WTC11 (cell line): ENCODE measurements around the gene CCDC157. TPM values are rescaled to one million over a fixed set of nuclear protein-coding genes. Genes with fewer than 3 reads are reported as not detected.
A peak's percentile ranks its signal among the peaks of the same experiment; 100 is the strongest.

Experiments
- ATAC-seq: fragments of 200-7000 bp; cut with Tn5 transposase; 2 replicates; pipeline ENCODE4 v1.10.0; 2021; ENCODE audit warnings: mild to moderate bottlenecking, moderate library complexity
- CTCF ChIA-PET: fragments of 300-600 bp; sonication (Branson Sonifier 250); formaldehyde crosslinking; loops from one replicate; lab custom pipeline; 2021; ENCODE audit warnings: antibody characterized with exemption; lab: Charles Lee
- POLR2A ChIA-PET: fragments of 350-600 bp; sonication (Branson Sonifier 250); formaldehyde crosslinking; loops from one replicate; lab custom pipeline; 2021; ENCODE audit warnings: antibody characterized with exemption; lab: Charles Lee
- DNase-seq: peaks from one replicate; pipeline ENCODE4 v3.0.0; 2021; ENCODE audit warnings: low spot score
- H3K27ac Mint-ChIP-seq: 2 replicates; pipeline ENCODE4 v1.8.0; 2021; ENCODE audit warnings: mixed read lengths
- H3K27me3 Mint-ChIP-seq: 2 replicates; pipeline ENCODE4 v1.8.0; 2021; ENCODE audit warnings: low read depth, mild to moderate bottlenecking, moderate library complexity, mixed read lengths
- H3K36me3 Mint-ChIP-seq: 2 replicates; pipeline ENCODE4 v1.8.0; 2021; ENCODE audit warnings: mixed read lengths
- H3K4me1 Mint-ChIP-seq: 2 replicates; pipeline ENCODE4 v1.8.0; 2022; ENCODE audit warnings: mixed read lengths
- H3K4me3 Mint-ChIP-seq: 2 replicates; pipeline ENCODE4 v1.8.0; 2021; ENCODE audit warnings: mild to moderate bottlenecking, moderate library complexity, mixed read lengths
- H3K9me3 Mint-ChIP-seq: 2 replicates; pipeline ENCODE4 v1.8.0; 2021; ENCODE audit warnings: mixed read lengths
- CREM ChIP-seq: sonication (generic); formaldehyde crosslinking; IDR thresholded peaks from 2 replicates; pipeline ENCODE4 v1.8.1; 2022; ENCODE audit warnings: mild to moderate bottlenecking, missing genetic modification reagents, moderate library complexity
- E2F4 ChIP-seq: sonication (generic); formaldehyde crosslinking; IDR thresholded peaks from 2 replicates; pipeline ENCODE4 v1.8.1; 2022; ENCODE audit warnings: low read depth, mild to moderate bottlenecking, moderate library complexity, missing genetic modification reagents, borderline replicate concordance
- E2F5 ChIP-seq: sonication (generic); formaldehyde crosslinking; IDR thresholded peaks from 2 replicates; pipeline ENCODE4 v1.8.1; 2022; ENCODE audit warnings: mild to moderate bottlenecking, moderate library complexity, missing genetic modification reagents
- FOXK1 ChIP-seq: sonication (generic); formaldehyde crosslinking; IDR thresholded peaks from 2 replicates; pipeline ENCODE4 v1.8.0; 2022; ENCODE audit warnings: mild to moderate bottlenecking, moderate library complexity, missing genetic modification reagents
- FOXP1 ChIP-seq: sonication (generic); formaldehyde crosslinking; IDR thresholded peaks from 2 replicates; pipeline ENCODE4 v1.8.0; 2022; ENCODE audit warnings: missing genetic modification reagents, mild to moderate bottlenecking, moderate library complexity, borderline replicate concordance
- FOXP4 ChIP-seq: sonication (generic); formaldehyde crosslinking; IDR thresholded peaks from 2 replicates; pipeline ENCODE4 v1.8.0; 2022; ENCODE audit warnings: mild to moderate bottlenecking, missing genetic modification reagents
- IRF1 ChIP-seq: sonication (generic); formaldehyde crosslinking; IDR thresholded peaks from 2 replicates; pipeline ENCODE4 v1.8.0; 2023; ENCODE audit warnings: missing genetic modification reagents
- MXD4 ChIP-seq: fragments of 250-450 bp; sonication (Bioruptor Pico); IDR thresholded peaks from 2 replicates; pipeline ENCODE4 v1.8.0; 2021; ENCODE audit warnings: mild to moderate bottlenecking, moderate library complexity, borderline replicate concordance
- NFYB ChIP-seq: sonication (generic); formaldehyde crosslinking; conservative IDR thresholded peaks from 2 replicates; pipeline ENCODE4 v1.8.0; 2022; ENCODE audit warnings: low read depth, missing genetic modification reagents
- NR2C2 ChIP-seq: sonication (generic); formaldehyde crosslinking; IDR thresholded peaks from 2 replicates; pipeline ENCODE4 v1.8.0; 2022; ENCODE audit warnings: mild to moderate bottlenecking, missing genetic modification reagents
- SMAD3 ChIP-seq: sonication (generic); formaldehyde crosslinking; IDR thresholded peaks from 2 replicates; pipeline ENCODE4 v1.8.0; 2022; ENCODE audit warnings: missing genetic modification reagents, mild to moderate bottlenecking, borderline replicate concordance
- SP1 ChIP-seq: sonication (generic); formaldehyde crosslinking; conservative IDR thresholded peaks from 2 replicates; pipeline ENCODE4 v1.8.1; 2022; ENCODE audit warnings: missing genetic modification reagents
- TCF7 ChIP-seq: sonication (generic); formaldehyde crosslinking; IDR thresholded peaks from 2 replicates; pipeline ENCODE4 v1.8.0; 2022; ENCODE audit warnings: mild to moderate bottlenecking, low read depth, missing genetic modification reagents, moderate library complexity
- TP53 ChIP-seq: sonication (generic); formaldehyde crosslinking; IDR thresholded peaks from 2 replicates; pipeline ENCODE4 v1.8.1; 2023; ENCODE audit warnings: mild to moderate bottlenecking, missing genetic modification reagents
- USF2 ChIP-seq: sonication (generic); formaldehyde crosslinking; IDR thresholded peaks from 2 replicates; pipeline ENCODE4 v1.8.1; 2023; ENCODE audit warnings: mild to moderate bottlenecking, missing genetic modification reagents, moderate library complexity
- ZNF121 ChIP-seq: sonication (generic); formaldehyde crosslinking; IDR thresholded peaks from 2 replicates; pipeline ENCODE4 v1.8.0; 2023; ENCODE audit warnings: missing genetic modification reagents
- total RNA-seq: library from RNA; stranded (reverse); gene quantifications from 3 replicates; pipeline ENCODE4 v1.2.3, GENCODE V29; 2021
- TF ChIP-seq, protein P1 (sequence below): sonication (generic); formaldehyde crosslinking; conservative IDR thresholded peaks from 2 replicates; pipeline ENCODE4 v1.8.1; 2023; ENCODE audit warnings: mild to moderate bottlenecking, low read depth, missing genetic modification reagents, moderate library complexity
- TF ChIP-seq, protein P2 (sequence below): fragments of 250-450 bp; sonication (Bioruptor Pico); IDR thresholded peaks from 2 replicates; pipeline ENCODE4 v1.8.0; 2021; ENCODE audit warnings: mild to moderate bottlenecking

The CCDC157 gene
- total RNA-seq, 1 experiment from 2014 or later = 6.5 TPM

GRCh38 chr22:30325724-30326254, 31.0 kb upstream of the CCDC157 start:
- Mint-ChIP-seq H3K4me1 (peaks cover 28% of the 10 kb centered on the region), H3K27me3 (no peaks in the 10 kb centered on the region), H3K4me3 (peak overlapping the region; percentile 75), H3K9me3 (no peaks in the 10 kb centered on the region), H3K27ac (no peak overlapping the region), H3K36me3 (0 out of 2 replicates have a peak, but pooled peaks cover 2% of the 10 kb centered on the region)
- ATAC-seq (no peak), DNase-seq (no peak)
- CTCF ChIA-PET = interaction anchor here (0.6 to 7.8 kb wide), 4 partner anchors 36 to 99 kb away, joined by 3 to 193 read pairs (median 4); partner anchors contain the start of genes CASTOR1 and RNF215
- TF ChIP-seq, protein P1, sequence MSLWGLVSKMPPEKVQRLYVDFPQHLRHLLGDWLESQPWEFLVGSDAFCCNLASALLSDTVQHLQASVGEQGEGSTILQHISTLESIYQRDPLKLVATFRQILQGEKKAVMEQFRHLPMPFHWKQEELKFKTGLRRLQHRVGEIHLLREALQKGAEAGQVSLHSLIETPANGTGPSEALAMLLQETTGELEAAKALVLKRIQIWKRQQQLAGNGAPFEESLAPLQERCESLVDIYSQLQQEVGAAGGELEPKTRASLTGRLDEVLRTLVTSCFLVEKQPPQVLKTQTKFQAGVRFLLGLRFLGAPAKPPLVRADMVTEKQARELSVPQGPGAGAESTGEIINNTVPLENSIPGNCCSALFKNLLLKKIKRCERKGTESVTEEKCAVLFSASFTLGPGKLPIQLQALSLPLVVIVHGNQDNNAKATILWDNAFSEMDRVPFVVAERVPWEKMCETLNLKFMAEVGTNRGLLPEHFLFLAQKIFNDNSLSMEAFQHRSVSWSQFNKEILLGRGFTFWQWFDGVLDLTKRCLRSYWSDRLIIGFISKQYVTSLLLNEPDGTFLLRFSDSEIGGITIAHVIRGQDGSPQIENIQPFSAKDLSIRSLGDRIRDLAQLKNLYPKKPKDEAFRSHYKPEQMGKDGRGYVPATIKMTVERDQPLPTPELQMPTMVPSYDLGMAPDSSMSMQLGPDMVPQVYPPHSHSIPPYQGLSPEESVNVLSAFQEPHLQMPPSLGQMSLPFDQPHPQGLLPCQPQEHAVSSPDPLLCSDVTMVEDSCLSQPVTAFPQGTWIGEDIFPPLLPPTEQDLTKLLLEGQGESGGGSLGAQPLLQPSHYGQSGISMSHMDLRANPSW (CRISPR knock-in tag) = no peak
- no peak for TF ChIP-seq FOXP4 (CRISPR knock-in tag)
- no peak for TF ChIP-seq CREM (CRISPR knock-in tag)
- no peak for TF ChIP-seq TCF7 (CRISPR knock-in tag)
- TF ChIP-seq FOXK1 (CRISPR knock-in tag) = no peak
- TF ChIP-seq, protein P2, sequence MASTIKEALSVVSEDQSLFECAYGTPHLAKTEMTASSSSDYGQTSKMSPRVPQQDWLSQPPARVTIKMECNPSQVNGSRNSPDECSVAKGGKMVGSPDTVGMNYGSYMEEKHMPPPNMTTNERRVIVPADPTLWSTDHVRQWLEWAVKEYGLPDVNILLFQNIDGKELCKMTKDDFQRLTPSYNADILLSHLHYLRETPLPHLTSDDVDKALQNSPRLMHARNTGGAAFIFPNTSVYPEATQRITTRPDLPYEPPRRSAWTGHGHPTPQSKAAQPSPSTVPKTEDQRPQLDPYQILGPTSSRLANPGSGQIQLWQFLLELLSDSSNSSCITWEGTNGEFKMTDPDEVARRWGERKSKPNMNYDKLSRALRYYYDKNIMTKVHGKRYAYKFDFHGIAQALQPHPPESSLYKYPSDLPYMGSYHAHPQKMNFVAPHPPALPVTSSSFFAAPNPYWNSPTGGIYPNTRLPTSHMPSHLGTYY = no peak
- TF ChIP-seq IRF1 (CRISPR knock-in tag) = no peak
- TF ChIP-seq E2F5 (CRISPR knock-in tag) = no peak
- POLR2A ChIA-PET = interaction anchor here (1.3 kb wide), 1 partner anchor 60 kb away, joined by 3 read pairs; no protein-coding TSS in a partner anchor

DNA sequence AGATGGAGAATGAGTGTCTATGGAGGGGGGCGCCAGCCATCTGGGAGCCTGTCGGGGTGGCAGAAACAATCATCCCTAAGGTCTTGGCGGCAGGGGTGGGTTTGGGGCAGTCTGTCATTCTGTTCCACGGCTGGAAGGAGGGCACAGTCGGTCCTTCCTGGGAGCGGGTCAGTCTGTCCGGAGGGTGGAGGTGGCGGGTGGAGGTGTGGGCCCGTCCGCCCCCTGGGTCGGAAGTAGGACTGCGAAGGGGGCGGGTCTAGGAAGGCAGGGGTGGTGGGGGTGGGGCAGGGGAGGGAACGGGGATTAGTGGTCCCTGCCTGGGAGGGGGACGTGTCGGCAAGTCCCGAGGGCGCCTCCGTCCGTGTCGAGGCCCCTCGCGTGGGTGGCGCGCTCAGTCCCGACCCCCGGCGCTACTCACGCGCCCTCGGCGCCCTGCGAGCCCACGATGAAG, 30.5 kb upstream of the CCDC157 start:
- ATAC-seq = no peak
- no peak for TF ChIP-seq TP53 (CRISPR knock-in tag)
- peak; percentile 27; the same call in 1 of the 2 replicates for TF ChIP-seq FOXP1 (CRISPR knock-in tag)
- TF ChIP-seq, all 79 proteins: peak for 1
- ChIA-PET POLR2A (interaction anchor here (0.7 to 2.4 kb wide), 4 partner anchors 31 to 60 kb away, joined by 3 to 7 read pairs (median 4); partner anchors contain the start of genes CCDC157 and SF3A1), CTCF (interaction anchor here (0.5 to 7.8 kb wide), 21 partner anchors 9 to 480 kb away, joined by 3 to 193 read pairs (median 5); partner anchors contain the start of genes CASTOR1, CCDC157, RNF215 and SF3A1)
- no peaks in the 10 kb centered on the region for H3K27me3 Mint-ChIP-seq
- H3K36me3 Mint-ChIP-seq = peaks cover 2% of the 10 kb centered on the region; the same call in 1 of the 2 replicates
- H3K4me3 Mint-ChIP-seq = peak overlapping the region; percentile 75
- no peaks in the 10 kb centered on the region for H3K9me3 Mint-ChIP-seq
- no peak for DNase-seq
- H3K4me1 Mint-ChIP-seq = peaks cover 28% of the 10 kb centered on the region
- no peak overlapping the region for H3K27ac Mint-ChIP-seq

- Mint-ChIP-seq H3K4me1 (peaks cover 28% of the 10 kb centered on the region), H3K27ac (peak within 1 kb of the TSS; percentile 89), H3K9me3 (no peaks in the 10 kb centered on the region), H3K27me3 (no peaks in the 10 kb centered on the region), H3K4me3 (peak within 1 kb of the TSS; percentile 75), H3K36me3 (peaks cover 2% of the 10 kb centered on the region; the same call in 1 of the 2 replicates)
- CTCF ChIA-PET = interaction anchor here (0.5 to 7.8 kb wide), 20 partner anchors 10 to 480 kb away, joined by 3 to 193 read pairs (median 5); partner anchors contain the start of genes CASTOR1, CCDC157, RNF215 and SF3A1
- POLR2A ChIA-PET = interaction anchor here (0.7 to 2.4 kb wide), 4 partner anchors 30 to 59 kb away, joined by 3 to 7 read pairs (median 4); partner anchors contain the start of genes CCDC157 and SF3A1
- peak; percentile 95 for DNase-seq
- peak; percentile 93 for ATAC-seq
- TF ChIP-seq NR2C2 (no peak), SMAD3 (CRISPR knock-in tag) (no peak), ZNF121 (CRISPR knock-in tag) (no peak), MXD4 (no peak), SP1 (CRISPR knock-in tag) (0 out of 2 replicates have a peak, but pooled peaks have one; percentile 61), USF2 (CRISPR knock-in tag) (peak; percentile 20; the same call in 1 of the 2 replicates), NFYB (CRISPR knock-in tag) (peak; percentile 32; the same call in 1 of the 2 replicates), E2F4 (CRISPR knock-in tag) (no peak)
These were observed 30.0 kb upstream of the CCDC157 start, which contains the start of gene TBC1D10A for GRCh38 chr22:30326706-30327362. TSS of gene TBC1D10A (minus strand) at chr22:30326941. CDS start at chr22:30326881, 60 bp downstream.
